Kidney (tissue), 14 donors: ENCODE results near the gene GPC1. TPM values are rescaled to one million over a fixed set of nuclear protein-coding genes. Genes with fewer than 3 reads are reported as not detected.

Experiments
- DNase-seq, 5 donors: peaks; one replicate each; pipeline ENCODE4 v3.0.0-alpha.2; 2013 to 2020
- FAIRE-seq: peaks from 2 replicates; lab custom pipeline; 2012; peaks lifted over from hg19 to GRCh38; lab: Jason Lieb, UNC
- H3K27ac ChIP-seq, 2 donors: one replicate each; pipeline ENCODE4 v1.7.0; 2013; ENCODE audit warnings: low read depth in 2 of 2, low read length in 2 of 2, inconsistent platforms in 1 of 2
- H3K27me3 ChIP-seq: one replicate; pipeline ENCODE4 v1.7.1; 2013; ENCODE audit warnings: low read length, inconsistent platforms; ENCODE audit not compliant: control insufficient read depth, insufficient read depth
- H3K36me3 ChIP-seq, 3 donors: one replicate each; pipeline versions ENCODE4 v1.7.0 to v1.7.1; 2013; ENCODE audit warnings: low read length in 3 of 3, control low read depth in 1 of 3, inconsistent platforms in 1 of 3; ENCODE audit not compliant: insufficient read depth in 3 of 3, control insufficient read depth in 2 of 3
- H3K4me1 ChIP-seq, 3 donors: one replicate each; pipeline versions ENCODE4 v1.7.0 to v1.7.1; 2013; ENCODE audit warnings: low read length in 3 of 3, inconsistent platforms in 1 of 3, low read depth in 1 of 3; ENCODE audit not compliant: control insufficient read depth in 2 of 3, insufficient read depth in 2 of 3
- H3K4me3 ChIP-seq, 3 donors: one replicate each; pipeline versions ENCODE4 v1.7.0 to v1.8.1; 2013; ENCODE audit warnings: low read length in 3 of 3, control low read depth in 1 of 3, inconsistent platforms in 1 of 3
- H3K9ac ChIP-seq, 3 donors: one replicate each; pipeline versions ENCODE4 v1.7.0 to v1.7.1; 2013; ENCODE audit warnings: low read length in 3 of 3, control low read depth in 1 of 3, inconsistent platforms in 1 of 3
- H3K9me3 ChIP-seq, 3 donors: one replicate each; pipeline versions ENCODE4 v1.7.0 to v1.7.1; 2013; ENCODE audit warnings: low read length in 3 of 3, control low read depth in 1 of 3, inconsistent platforms in 1 of 3; ENCODE audit not compliant: control insufficient read depth in 2 of 3, insufficient read depth in 1 of 3
- intact Hi-C: fragments of 100-400 bp; cut with DNase I; formaldehyde crosslinking; loops from one replicate; pipeline ENCODE4 v1.11.1; 2022
- polyA plus RNA-seq: library from polyadenylated mRNA; stranded (reverse); fragments of 350-450 nt; fragmentation: Illumina TruSeq; extraction: RNeasy Lipid Tissue Mini Kit (QIAGEN cat#74804); gene quantifications from one replicate; pipeline ENCODE4 v1.2.3, GENCODE V29; 2014; ENCODE audit warnings: low read depth, low replicate concordance; ENCODE audit not compliant: insufficient read depth
- total RNA-seq: library from RNA; stranded (reverse); fragmentation: NEBNext Ultra II Directional; extraction: Animal tissue kit (Norgen Biotek cat#: 25700); gene quantifications from one replicate; pipeline ENCODE4 v1.2.1, GENCODE V29; 2021
- TF ChIP-seq, protein P1 (sequence below): IDR thresholded peaks from 3 replicates; pipeline ENCODE4 v1.5.1; 2012; ENCODE audit warnings: mild to moderate bottlenecking, moderate library complexity, borderline replicate concordance; ENCODE audit not compliant: insufficient read depth; ENCODE audit errors: extremely low read depth
- donor health status: control.
- donor health status: control.
- donor health status: control.
- donor health status: control.
- donor health status: control.
- donor health status: DM: yes; HTN: yes; CAD: no.
- donor health status: Normal renal cell carcinoma (clear cell type).

GPC1 gene
- total and polyA plus RNA-seq, 2 donors from 2014 or later, result 18.4 to 124 TPM

DNA sequence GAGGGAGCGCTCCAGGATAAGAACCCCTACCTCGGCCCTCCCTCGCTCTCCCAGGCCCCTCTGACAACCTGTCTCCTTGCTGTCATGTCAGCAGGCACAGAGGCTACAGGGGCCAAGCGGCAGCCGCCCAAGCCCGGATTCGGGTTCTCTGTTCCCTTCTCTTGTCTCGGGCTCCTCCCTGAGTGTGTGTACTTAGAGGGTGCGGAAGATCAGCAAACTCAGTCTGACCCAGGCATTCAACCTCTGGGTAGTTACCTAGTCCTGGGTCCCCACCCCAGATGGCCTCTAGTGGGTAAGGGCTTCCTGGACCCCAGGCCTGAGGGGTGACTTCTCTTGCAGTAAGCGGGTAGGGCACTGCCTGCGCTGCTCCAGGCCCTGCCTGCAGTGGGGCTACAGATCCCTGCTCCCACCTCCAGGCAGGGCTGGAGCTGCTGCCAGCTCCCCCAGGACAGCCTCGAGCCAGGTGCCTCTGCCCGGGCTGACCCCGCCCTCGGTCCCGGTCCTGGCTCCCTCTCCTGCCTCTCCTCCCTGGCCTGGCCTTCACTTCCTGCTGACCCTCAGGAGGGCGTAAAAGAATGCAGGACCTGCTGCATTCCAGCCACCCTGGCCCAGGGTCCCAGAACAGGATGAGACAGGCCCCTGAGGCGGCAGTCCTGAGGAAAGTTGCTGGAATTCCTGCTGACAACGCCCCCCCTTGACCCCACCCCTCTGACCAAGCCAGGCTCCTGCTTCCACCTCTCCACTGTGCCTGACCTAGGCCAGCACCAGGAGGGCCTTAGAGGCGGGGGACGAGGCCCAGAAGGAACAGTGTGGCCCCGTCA is 22.0 kb downstream of the GPC1 start:
- TF ChIP-seq, protein P1, sequence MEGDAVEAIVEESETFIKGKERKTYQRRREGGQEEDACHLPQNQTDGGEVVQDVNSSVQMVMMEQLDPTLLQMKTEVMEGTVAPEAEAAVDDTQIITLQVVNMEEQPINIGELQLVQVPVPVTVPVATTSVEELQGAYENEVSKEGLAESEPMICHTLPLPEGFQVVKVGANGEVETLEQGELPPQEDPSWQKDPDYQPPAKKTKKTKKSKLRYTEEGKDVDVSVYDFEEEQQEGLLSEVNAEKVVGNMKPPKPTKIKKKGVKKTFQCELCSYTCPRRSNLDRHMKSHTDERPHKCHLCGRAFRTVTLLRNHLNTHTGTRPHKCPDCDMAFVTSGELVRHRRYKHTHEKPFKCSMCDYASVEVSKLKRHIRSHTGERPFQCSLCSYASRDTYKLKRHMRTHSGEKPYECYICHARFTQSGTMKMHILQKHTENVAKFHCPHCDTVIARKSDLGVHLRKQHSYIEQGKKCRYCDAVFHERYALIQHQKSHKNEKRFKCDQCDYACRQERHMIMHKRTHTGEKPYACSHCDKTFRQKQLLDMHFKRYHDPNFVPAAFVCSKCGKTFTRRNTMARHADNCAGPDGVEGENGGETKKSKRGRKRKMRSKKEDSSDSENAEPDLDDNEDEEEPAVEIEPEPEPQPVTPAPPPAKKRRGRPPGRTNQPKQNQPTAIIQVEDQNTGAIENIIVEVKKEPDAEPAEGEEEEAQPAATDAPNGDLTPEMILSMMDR, result no peak

DNA sequence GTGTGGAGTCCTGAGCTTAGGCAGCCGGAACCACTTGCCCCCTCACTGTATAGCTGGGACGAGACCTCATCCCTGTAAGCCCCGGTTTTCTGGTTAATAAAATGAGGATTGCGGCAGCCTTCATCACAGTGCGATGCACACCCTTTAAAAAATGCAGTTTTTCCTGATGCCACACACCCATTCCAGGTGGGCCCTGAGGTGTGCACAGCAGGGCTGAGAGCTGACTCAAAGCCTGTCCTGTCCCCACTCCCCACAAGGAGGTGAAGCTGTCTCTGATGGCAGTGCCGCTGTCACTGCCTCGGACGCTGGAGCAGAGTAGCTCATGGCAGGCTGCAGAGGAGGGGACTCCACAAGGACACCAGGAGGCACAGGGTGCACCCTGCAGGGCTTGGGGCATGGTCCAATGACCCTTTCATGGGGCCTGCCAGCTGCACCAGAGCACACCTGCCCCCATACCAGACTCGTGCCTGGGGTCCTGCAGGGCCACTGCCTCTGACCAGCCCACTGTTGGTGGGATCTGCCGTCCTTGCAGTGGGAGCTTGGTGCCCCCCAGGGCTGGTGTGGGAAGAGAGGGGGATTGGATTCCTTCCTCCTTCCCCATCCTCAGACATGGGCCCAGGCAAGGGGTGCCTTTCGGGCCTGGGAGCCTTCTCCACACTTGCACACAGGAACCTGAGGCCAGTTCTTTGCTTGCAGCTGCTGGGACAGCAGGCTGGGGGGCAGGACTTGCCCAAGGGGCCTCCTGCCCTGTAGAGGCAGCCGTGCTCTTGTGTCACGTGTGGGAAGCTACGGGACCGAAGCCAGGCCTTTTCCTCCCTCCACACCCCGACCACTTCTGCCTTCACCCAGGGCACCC is 22.8 kb downstream of the GPC1 start:
- peak in 2 of 5 donors; percentile 46 to 50 for DNase-seq
- Histone ChIP-seq H3K27ac (no peak overlapping the region), H3K27me3 (no peaks in the 10 kb centered on the region), H3K9me3 (no peaks in the 10 kb centered on the region), H3K4me3 (no peak overlapping the region), H3K4me1 (no peaks in the 10 kb centered on the region), H3K9ac (no peak overlapping the region), H3K36me3 (no peaks in the 10 kb centered on the region)
- intact Hi-C loops, result no loop called here
- TF ChIP-seq, protein P1, result no peak
- FAIRE-seq, result no peak

More for the DNA sequence above, 22.0 kb downstream of the GPC1 start:
- Histone ChIP-seq H3K4me3 (no peak overlapping the region), H3K36me3 (no peaks in the 10 kb centered on the region), H3K27ac (no peak overlapping the region), H3K4me1 (no peaks in the 10 kb centered on the region), H3K9me3 (no peaks in the 10 kb centered on the region), H3K9ac (no peak overlapping the region), H3K27me3 (no peaks in the 10 kb centered on the region)
- FAIRE-seq, result no peak
- intact Hi-C loops, result no loop called here
- peak in 2 of 5 donors; percentile 62 to 79 for DNase-seq

DNA sequence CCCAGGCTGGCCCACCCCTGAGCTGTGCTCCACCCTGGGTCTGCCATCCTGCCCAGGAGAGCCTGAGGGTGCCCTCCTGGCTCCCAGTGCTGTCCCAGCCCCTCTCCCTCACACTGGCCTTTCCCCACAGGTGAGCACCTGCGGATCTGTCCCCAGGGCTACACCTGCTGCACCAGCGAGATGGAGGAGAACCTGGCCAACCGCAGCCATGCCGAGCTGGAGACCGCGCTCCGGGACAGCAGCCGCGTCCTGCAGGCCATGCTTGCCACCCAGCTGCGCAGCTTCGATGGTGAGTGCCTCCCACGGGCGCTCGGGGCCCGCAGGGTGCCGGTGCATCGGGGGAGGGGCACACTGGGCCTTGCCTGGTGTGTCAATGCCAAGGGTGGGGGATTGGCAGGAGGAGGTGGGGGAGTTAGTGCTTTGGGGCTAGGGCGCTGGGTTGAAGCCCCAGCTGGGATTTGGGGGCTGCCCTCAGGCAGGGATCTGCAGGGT is 23.5 kb downstream of the GPC1 start:
- FAIRE-seq (no peak), DNase-seq (peak in 2 of 5 donors; percentile 68 to 72)
- Histone ChIP-seq H3K4me1 (no peaks in the 10 kb centered on the region), H3K27ac (no peak overlapping the region), H3K4me3 (no peak overlapping the region), H3K27me3 (no peaks in the 10 kb centered on the region), H3K36me3 (peaks cover 0 to 2% (median under 1%) of the 10 kb centered on the region in 3 donors), H3K9ac (no peak overlapping the region), H3K9me3 (no peaks in the 10 kb centered on the region)
- intact Hi-C loops, result no loop called here
- TF ChIP-seq, protein P1, result no peak
